Uterus (tissue), 4 donors: ENCODE results near the gene NATD1. TPM values are rescaled to one million over a fixed set of nuclear protein-coding genes. Genes with fewer than 3 reads are reported as not detected.

ENCODE experiments used
- DNase-seq, 2 donors: peaks; one replicate each; pipeline ENCODE4 v3.0.0-alpha.2; 2019 to 2020
- H3K27ac ChIP-seq, 2 donors: fragments of 200-600 bp; sonication (generic); 1 replicate in 1 of 2; 2 replicates in 1 of 2; pipeline ENCODE4 v1.5.1; 2016 to 2018
- H3K27me3 ChIP-seq, 2 donors: fragments of 200-600 bp; sonication (generic); one replicate each; pipeline ENCODE4 v1.5.1; 2018 to 2019; ENCODE audit warnings: control low read depth in 1 of 2
- H3K36me3 ChIP-seq, 2 donors: fragments of 200-600 bp; sonication (generic); one replicate each; pipeline ENCODE4 v1.5.1; 2019; ENCODE audit warnings: control low read depth in 1 of 2
- H3K4me1 ChIP-seq, 2 donors: fragments of 200-600 bp; sonication (generic); one replicate each; pipeline ENCODE4 v1.5.1; 2018 to 2019; ENCODE audit warnings: control low read depth in 1 of 2
- H3K4me3 ChIP-seq, 2 donors: fragments of 200-600 bp; sonication (generic); 1 replicate in 1 of 2; 2 replicates in 1 of 2; pipeline ENCODE4 v1.5.1; 2018 to 2019; ENCODE audit warnings: mild to moderate bottlenecking in 1 of 2
- H3K9me3 ChIP-seq, 2 donors: fragments of 200-600 bp; sonication (generic); one replicate each; pipeline ENCODE4 v1.5.1; 2019; ENCODE audit warnings: control low read depth in 1 of 2
- CTCF ChIP-seq, 4 experiments: fragments of 200-600 bp in 2 of 4; fragments of 450-650 bp in 2 of 4; sonication (generic) in 2 of 4; IDR thresholded peaks; one replicate each; pipeline ENCODE4 v1.5.1; 2016 to 2019; ENCODE audit warnings: antibody characterized with exemption in 4 of 4, mild to moderate bottlenecking in 2 of 4, moderate library complexity in 1 of 4
- POLR2A ChIP-seq, 2 donors: fragments of 450-650 bp; IDR thresholded peaks; one replicate each; pipeline ENCODE4 v1.6.1; 2016; ENCODE audit warnings: antibody characterized with exemption in 2 of 2, mild to moderate bottlenecking in 1 of 2, moderate library complexity in 1 of 2
- intact Hi-C: fragments of 100-400 bp; cut with DNase I; formaldehyde crosslinking; loops from one replicate; pipeline ENCODE4 v1.15.1; 2023; ENCODE audit warnings: low total_unique reads
- total RNA-seq, 4 donors: library from RNA; depleted of rRNA in 3 of 4; stranded (reverse); fragments of >200 nt in 3 of 4; gene quantifications; one replicate each; pipeline versions ENCODE4 v1.1.0 to v1.2.4, GENCODE V29; 2014 to 2023
- donor health status: DM: yes; HTN: yes; CAD: no.

The NATD1 gene
- total RNA-seq, 4 donors from 2014 or later, result 2.1 to 4.9 (median 3.8) TPM

- Histone ChIP-seq H3K36me3 (no peaks in the 10 kb centered on the region), H3K4me1 (peaks cover 0 to 9% of the 10 kb centered on the region in 2 donors), H3K27ac (no peak overlapping the region), H3K9me3 (no peaks in the 10 kb centered on the region), H3K27me3 (no peaks in the 10 kb centered on the region), H3K4me3 (no peak overlapping the region)
- intact Hi-C loops, result no loop called here
- TF ChIP-seq POLR2A (IDR thresholded peaks at IDR 0.05), result no peak
- no peak for TF ChIP-seq CTCF (IDR thresholded peaks at IDR 0.05)
- DNase-seq, result no peak
Observed at GRCh38 chr17:21292867-21293830, 39.9 kb upstream of the NATD1 start.

- H3K27me3 ChIP-seq, result no peaks in the 10 kb centered on the region
- TF ChIP-seq CTCF (IDR thresholded peaks at IDR 0.05), result no peak
- TF ChIP-seq POLR2A (IDR thresholded peaks at IDR 0.05), result no peak
- no peaks in the 10 kb centered on the region for H3K9me3 ChIP-seq
- intact Hi-C loops, result no loop called here
- H3K4me1 ChIP-seq, result peaks cover 8 to 19% of the 10 kb centered on the region in 2 donors
- no peak overlapping the region for H3K27ac ChIP-seq
- DNase-seq, result no peak
- H3K4me3 ChIP-seq, result no peak overlapping the region
- H3K36me3 ChIP-seq, result no peaks in the 10 kb centered on the region
Observed at GRCh38 chr17:21291862-21292261, 38.7 kb upstream of the NATD1 start.

- no peak for DNase-seq
- intact Hi-C loops, result no loop called here
- Histone ChIP-seq H3K9me3 (no peaks in the 10 kb centered on the region), H3K36me3 (no peaks in the 10 kb centered on the region), H3K4me3 (no peak overlapping the region), H3K27ac (no peak overlapping the region), H3K27me3 (no peaks in the 10 kb centered on the region), H3K4me1 (peaks cover 11 to 23% of the 10 kb centered on the region in 2 donors)
- TF ChIP-seq CTCF (IDR thresholded peaks at IDR 0.05), result no peak
- no peak for TF ChIP-seq POLR2A (IDR thresholded peaks at IDR 0.05)
Observed at GRCh38 chr17:21291357-21291756, 38.1 kb upstream of the NATD1 start.

- no peaks in the 10 kb centered on the region for H3K36me3 ChIP-seq
- TF ChIP-seq POLR2A (IDR thresholded peaks at IDR 0.05), result no peak
- peaks cover 11 to 23% of the 10 kb centered on the region in 2 donors for H3K4me1 ChIP-seq
- H3K4me3 ChIP-seq, result no peak overlapping the region
- H3K27ac ChIP-seq, result no peak overlapping the region
- H3K27me3 ChIP-seq, result no peaks in the 10 kb centered on the region
- peak in 1 of 2 donors; percentile 54 for DNase-seq
- H3K9me3 ChIP-seq, result no peaks in the 10 kb centered on the region
- intact Hi-C loops, result no loop called here
Observed at GRCh38 chr17:21289902-21290571, 36.8 kb upstream of the NATD1 start.

GRCh38 chr17:21289175-21289901, 36.1 kb upstream of the NATD1 start:
- Histone ChIP-seq H3K27me3 (no peaks in the 10 kb centered on the region), H3K36me3 (no peaks in the 10 kb centered on the region), H3K4me1 (peaks cover 11 to 23% of the 10 kb centered on the region in 2 donors), H3K4me3 (no peak overlapping the region), H3K27ac (peak overlapping the region in 1 of 2 donors; percentile 87), H3K9me3 (no peaks in the 10 kb centered on the region)
- intact Hi-C loops, result no loop called here
- TF ChIP-seq CTCF (IDR thresholded peaks at IDR 0.05), result no peak
- TF ChIP-seq POLR2A (IDR thresholded peaks at IDR 0.05), result no peak
- no peak for DNase-seq
